Stimulated activated CD4-positive, alpha-beta T cell treated with anti-CD3 and anti-CD28 coated beads, Interleukin-1b, Interleukin-23, amount 100 ng/mL, for 4 hours (primary cell): Measurements from ENCODE around the gene KSR2.

ENCODE experiments used
- DNase-seq, 2 donors: peaks; one replicate each; pipeline ENCODE4 v3.0.0-alpha.2; 2020; ENCODE audit warnings: low read depth in 2 of 2

The KSR2 gene

DNA sequence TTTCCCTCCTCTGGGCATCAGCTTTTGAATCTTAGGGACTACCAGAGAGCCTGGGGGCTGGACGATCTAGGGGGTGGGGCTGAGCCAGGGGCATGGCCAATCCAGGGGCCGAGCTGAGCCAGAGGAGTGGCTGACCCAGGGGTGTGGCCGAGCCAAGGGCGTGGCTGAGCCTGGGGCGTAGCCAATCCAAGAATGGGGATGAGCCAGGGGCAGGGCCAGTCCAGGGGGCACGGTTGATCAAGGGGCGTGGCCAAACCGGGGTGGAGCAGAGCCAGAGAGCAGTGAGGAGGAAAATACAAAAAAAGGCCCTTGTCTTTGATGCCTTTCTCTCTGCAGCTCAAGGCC lies 388.1 kb downstream of the KSR2 start:
- DNase-seq: no peak

- no peak for DNase-seq
Observed at GRCh38 chr12:117580015-117580717, 388.6 kb downstream of the KSR2 start.

- no peak for DNase-seq
Observed at GRCh38 chr12:117577122-117577657, 391.6 kb downstream of the KSR2 start.

- no peak for DNase-seq
Observed at GRCh38 chr12:117576053-117576452, 392.7 kb downstream of the KSR2 start.

DNA sequence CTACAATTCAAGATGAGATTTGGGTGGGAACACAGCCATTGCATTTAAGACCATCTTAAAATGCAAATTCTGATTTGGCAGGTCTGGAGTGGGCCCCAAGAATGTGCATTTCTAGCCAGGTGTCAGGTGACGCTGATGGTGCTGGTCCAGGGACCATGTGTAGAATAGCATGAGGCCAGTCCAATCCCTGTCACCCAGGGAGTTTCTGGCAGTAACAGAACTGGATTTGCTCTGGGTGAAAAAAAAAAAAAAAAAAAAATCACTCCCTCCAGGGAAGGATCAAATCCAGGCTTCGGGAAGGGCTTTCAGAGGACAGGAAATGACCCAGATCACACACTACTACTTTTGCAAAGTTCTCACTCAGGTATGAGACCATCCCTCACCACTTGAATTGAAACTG lies 394.1 kb downstream of the KSR2 start:
- DNase-seq: no peak

DNA sequence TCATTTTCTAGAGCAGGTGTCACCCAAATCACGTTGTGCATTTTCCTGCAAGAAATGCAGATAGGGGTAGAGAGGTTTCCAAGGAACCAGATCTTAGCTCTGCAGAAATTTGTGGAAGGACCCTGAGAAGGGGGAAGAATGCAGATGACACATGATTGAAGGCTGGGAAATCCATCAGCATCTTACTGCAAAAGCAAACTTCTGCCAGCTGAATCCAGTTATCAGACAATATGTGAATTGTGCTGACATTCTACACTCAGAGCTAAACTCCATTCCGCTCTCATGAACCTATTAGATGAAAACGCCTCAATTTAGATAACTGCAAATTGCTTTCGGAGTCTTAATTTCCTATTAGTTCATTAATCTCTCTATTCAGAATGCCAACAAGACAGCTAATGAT lies 396.0 kb downstream of the KSR2 start:
- no peak for DNase-seq

- DNase-seq: no peak
Observed at GRCh38 chr12:117571321-117571720, 397.5 kb downstream of the KSR2 start.

DNA sequence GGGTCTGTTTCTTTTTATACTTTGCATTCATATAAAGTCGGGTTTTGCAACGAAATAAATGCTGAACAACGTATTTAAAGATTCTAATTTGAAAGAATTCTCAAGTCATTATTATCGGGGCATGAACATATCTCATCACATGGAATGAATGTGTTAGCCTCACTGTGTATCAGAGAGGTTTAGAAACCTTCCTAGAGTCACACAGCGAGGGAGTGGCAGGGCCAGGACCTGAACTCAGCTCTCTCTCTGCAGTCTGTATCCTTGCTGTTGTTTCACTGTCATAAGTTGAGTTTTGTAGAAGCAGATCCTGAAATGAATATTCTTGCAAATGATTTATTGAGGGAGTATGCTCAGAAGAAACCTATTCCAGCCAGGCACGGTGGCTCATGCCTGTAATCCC lies 398.2 kb downstream of the KSR2 start:
- no peak for DNase-seq

DNA sequence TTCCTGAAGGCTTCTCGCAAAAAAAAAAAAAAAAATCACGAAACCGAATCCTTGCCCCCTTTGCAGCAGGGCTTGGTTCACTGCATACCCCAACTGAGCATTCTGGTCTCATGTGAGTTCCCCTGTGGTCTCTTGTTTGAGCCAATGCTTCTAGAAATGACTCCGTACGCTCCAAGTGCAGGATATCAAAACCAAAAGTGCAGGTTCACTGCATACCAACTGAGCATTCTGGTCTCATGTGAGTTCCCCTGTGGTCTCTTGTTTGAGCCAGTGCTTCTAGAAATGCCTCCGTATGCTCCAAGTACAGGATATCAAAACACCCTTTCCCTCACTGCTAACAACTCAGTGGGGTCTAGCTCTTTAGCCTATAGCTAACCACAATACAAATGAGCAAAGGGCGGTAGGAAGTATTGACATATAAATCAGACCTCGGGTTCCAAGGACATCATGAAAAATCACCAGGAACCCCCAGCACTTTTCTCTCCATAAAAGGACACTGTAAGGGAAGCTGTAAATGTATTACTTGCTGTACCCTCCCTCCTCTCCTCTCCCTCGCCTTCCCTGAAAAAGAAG lies 401.1 kb downstream of the KSR2 start:
- no peak for DNase-seq

GRCh38 chr12:117564881-117565280 lies 403.9 kb downstream of the KSR2 start:
- DNase-seq: no peak

DNA sequence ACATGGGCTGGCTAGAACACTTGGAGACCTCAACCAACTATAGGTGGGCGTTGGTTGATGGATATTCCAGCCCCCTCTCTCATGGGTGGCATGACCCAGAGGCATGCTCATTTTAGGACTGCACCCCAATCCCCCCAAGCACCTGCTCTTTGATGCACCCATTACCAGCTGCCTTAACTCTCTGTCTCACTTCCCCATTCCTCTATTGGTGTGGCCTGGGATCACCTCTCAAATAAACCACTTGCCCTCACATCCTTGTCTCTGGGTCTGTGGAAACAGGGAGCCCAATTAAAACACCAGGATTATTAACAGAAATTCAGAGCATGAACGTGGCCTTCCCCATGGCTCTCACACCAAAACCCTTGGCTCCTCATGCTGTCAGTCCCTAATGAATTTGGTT lies 405.1 kb downstream of the KSR2 start:
- no peak for DNase-seq

DNA sequence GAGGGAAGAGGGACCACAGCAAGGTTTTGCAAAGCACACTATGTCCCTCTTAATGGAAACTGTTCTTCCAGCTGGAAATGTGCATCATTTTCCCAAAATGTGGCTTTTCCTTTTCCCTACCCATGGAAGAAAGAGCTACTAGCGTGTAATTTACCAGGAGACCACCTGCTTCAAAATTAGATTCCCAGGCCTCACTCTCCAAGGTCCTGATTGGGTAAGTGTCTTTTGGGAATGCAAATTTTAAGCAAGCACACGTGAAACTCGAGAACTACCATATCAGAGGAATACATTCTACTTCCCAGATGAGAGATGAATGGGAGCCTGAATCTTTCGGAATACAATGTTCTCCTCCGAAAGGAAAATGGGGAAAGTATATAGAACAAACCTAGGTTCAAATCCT lies 405.8 kb downstream of the KSR2 start:
- no peak for DNase-seq

DNA sequence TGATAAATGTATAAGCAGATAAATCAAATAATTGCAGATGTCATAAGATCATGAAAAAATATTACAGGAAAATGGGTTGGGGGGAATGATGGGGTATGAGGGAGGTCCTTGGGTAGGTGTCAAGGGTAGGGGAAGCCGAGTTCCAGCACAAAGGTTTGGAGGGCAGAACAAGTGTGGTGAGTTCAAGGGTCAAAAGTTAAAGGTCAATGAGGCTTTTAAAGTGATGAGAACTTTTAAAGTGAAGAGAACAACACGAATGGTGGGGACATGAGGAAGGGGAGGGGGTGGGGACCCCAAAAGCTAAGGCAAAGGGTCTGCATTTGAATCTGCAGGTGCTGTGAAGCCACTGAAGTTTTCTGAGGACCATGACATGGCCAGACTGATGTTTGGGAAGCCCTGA lies 406.8 kb downstream of the KSR2 start:
- DNase-seq: no peak

GRCh38 chr12:117559978-117560377 lies 408.8 kb downstream of the KSR2 start:
- DNase-seq: no peak

GRCh38 chr12:117555889-117556288 lies 412.9 kb downstream of the KSR2 start:
- no peak for DNase-seq

GRCh38 chr12:117552971-117553370 lies 415.8 kb downstream of the KSR2 start:
- no peak for DNase-seq

- no peak for DNase-seq
Observed at GRCh38 chr12:117551665-117552064, 417.1 kb downstream of the KSR2 start.

GRCh38 chr12:117547209-117547608 lies 421.6 kb downstream of the KSR2 start:
- DNase-seq: no peak

- DNase-seq: no peak
Observed at GRCh38 chr12:117545216-117545615, 423.6 kb downstream of the KSR2 start.

GRCh38 chr12:117540011-117540410 lies 428.8 kb downstream of the KSR2 start:
- DNase-seq: no peak

GRCh38 chr12:117538926-117539325 lies 429.9 kb downstream of the KSR2 start:
- DNase-seq: no peak

DNA sequence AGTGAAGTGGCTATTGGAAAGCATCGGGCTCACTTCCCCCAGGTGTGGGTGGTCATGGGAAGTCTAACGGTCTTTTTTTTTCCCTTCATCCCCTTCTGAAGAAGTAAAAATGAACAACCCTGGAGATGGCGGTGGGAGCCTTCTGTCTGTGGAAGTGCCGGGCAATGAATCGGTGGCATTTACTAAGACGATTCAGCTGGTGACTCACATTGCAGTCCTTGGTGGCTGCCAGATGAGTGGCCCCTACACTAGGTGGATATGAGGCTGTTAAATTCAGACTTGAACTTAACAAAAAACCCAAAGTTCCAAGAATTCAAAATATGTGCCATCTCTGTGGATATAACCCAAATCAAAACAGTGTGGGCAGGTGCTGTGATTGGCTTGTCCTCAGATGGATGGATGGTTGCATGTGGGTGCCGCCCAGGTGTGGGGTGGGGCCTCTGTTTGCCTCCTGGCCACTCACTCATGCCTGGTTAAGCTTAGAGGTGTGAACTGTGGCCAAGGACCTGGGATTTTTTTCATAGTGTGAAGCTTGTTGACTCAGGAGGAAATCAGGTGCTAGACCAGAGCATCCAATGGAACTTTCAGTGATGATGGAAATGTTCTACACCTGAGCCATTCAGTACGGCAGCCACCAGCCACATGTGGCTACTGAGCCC lies 430.6 kb downstream of the KSR2 start:
- no peak for DNase-seq

- no peak for DNase-seq
Observed at GRCh38 chr12:117533687-117534086, 435.1 kb downstream of the KSR2 start.
